Stimulated activated CD4-positive, alpha-beta T cell treated with anti-CD3 and anti-CD28 coated beads, Interleukin-15, amount 100 ng/mL, for 1 hour (primary cell): Measurements from ENCODE around the gene AR.

Experiments used
- DNase-seq, 2 donors: peaks; one replicate each; pipeline ENCODE4 v3.0.0-alpha.2; 2020; ENCODE audit warnings: low read depth in 1 of 2, low spot score in 1 of 2

Gene AR

GRCh38 chrX:67723580-67724351 is 179.9 kb downstream of the AR start:
- DNase-seq: no peak

GRCh38 chrX:67724359-67725110 is 180.7 kb downstream of the AR start:
- no peak for DNase-seq

- DNase-seq: no peak
These were observed 181.7 kb downstream of the AR start for GRCh38 chrX:67725471-67725870.

- DNase-seq: no peak
These were observed 182.2 kb downstream of the AR start for GRCh38 chrX:67726018-67726417.

- DNase-seq: no peak
These were observed 183.8 kb downstream of the AR start for GRCh38 chrX:67727576-67727975.

GRCh38 chrX:67730296-67730695 is 186.5 kb downstream of the AR start:
- DNase-seq: no peak

GRCh38 chrX:67731061-67731460 is 187.2 kb downstream of the AR start:
- DNase-seq: no peak

GRCh38 chrX:67732864-67733263 is 189.0 kb downstream of the AR start:
- DNase-seq: no peak

GRCh38 chrX:67734111-67734753 is 190.4 kb downstream of the AR start:
- DNase-seq: no peak

- DNase-seq: no peak
These were observed 205.7 kb downstream of the AR start for GRCh38 chrX:67749536-67749935.

- no peak for DNase-seq
These were observed 206.9 kb downstream of the AR start for GRCh38 chrX:67750694-67751093.

GRCh38 chrX:67759018-67759417 is 215.2 kb downstream of the AR start:
- no peak for DNase-seq

GRCh38 chrX:67777148-67777547 is 233.3 kb downstream of the AR start:
- no peak for DNase-seq

- DNase-seq: no peak
These were observed 235.3 kb downstream of the AR start for GRCh38 chrX:67779099-67779498.
